Measurements from ENCODE around the gene MSI2. TPM values are rescaled to one million over a fixed set of nuclear protein-coding genes. Genes with fewer than 3 reads are reported as not detected.

The MSI2 gene
- total RNA-seq, 4 donors from 2014 or later: 60.7 to 101 (median 70.9) TPM

DNA sequence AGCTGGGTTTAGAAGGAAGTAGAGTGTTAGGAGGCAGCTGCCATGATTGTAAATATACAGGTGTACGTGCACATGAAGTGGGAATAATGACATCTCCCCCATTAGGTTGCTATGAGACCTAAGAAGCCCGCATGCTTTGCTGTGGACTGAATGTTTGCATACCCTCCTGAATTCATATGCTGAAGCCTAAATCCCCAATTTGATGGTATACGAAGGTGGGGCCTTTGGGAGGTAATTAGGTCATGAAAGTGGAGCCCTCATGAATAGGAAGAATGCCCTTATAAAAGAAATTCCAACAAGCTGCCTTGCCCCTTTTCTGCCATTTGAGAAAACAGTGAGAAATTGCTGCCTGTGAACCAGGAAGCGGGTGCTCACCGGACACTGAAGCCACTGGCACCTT lies 444.8 kb downstream of the MSI2 start:
- no peaks in the 10 kb centered on the region for H3K36me3 ChIP-seq
- no peaks in the 10 kb centered on the region for H3K4me1 ChIP-seq
- no peak for TF ChIP-seq POLR2A (IDR thresholded peaks at IDR 0.05)
- TF ChIP-seq, protein P1, sequence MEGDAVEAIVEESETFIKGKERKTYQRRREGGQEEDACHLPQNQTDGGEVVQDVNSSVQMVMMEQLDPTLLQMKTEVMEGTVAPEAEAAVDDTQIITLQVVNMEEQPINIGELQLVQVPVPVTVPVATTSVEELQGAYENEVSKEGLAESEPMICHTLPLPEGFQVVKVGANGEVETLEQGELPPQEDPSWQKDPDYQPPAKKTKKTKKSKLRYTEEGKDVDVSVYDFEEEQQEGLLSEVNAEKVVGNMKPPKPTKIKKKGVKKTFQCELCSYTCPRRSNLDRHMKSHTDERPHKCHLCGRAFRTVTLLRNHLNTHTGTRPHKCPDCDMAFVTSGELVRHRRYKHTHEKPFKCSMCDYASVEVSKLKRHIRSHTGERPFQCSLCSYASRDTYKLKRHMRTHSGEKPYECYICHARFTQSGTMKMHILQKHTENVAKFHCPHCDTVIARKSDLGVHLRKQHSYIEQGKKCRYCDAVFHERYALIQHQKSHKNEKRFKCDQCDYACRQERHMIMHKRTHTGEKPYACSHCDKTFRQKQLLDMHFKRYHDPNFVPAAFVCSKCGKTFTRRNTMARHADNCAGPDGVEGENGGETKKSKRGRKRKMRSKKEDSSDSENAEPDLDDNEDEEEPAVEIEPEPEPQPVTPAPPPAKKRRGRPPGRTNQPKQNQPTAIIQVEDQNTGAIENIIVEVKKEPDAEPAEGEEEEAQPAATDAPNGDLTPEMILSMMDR (IDR thresholded peaks at IDR 0.05): no peak
- no peaks in the 10 kb centered on the region for H3K27me3 ChIP-seq
- H3K4me3 ChIP-seq (replicated peaks in 1 of 3): no peak overlapping the region
- no peak overlapping the region for H3K27ac ChIP-seq
- WGBS, 2 donors: 92 to 96% methylated on average over 5 of the region's 5 CpGs
- no peaks in the 10 kb centered on the region for H3K9me3 ChIP-seq
- intact Hi-C loops (cut with DNase I): no loop called here
- no peak for DNase-seq

DNA sequence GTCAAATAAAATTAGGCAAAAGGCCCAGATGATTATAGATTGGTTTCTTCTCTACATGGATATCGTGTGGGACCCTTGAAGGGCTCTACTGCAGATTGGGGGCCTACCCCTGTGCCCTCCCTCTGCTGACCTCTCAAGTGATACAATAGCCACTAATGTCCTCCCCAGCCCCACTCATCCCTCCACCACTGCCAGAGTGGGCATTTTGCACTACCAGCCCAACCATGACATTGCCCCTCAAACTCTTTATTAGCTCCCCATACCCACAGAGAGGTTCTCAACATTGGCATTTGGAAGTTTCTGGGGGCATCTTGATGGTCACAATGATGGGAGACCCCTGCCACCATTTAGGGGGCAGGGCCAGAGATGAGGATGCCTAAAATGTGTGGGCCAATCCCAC lies 446.9 kb downstream of the MSI2 start:
- H3K27ac ChIP-seq: no peak overlapping the region
- no peak overlapping the region for H3K4me3 ChIP-seq (replicated peaks in 1 of 3)
- WGBS, 2 donors: 95 to 100% methylated on average over 1 of the region's 1 CpG
- H3K27me3 ChIP-seq: no peaks in the 10 kb centered on the region
- no peak for DNase-seq
- no peaks in the 10 kb centered on the region for H3K36me3 ChIP-seq
- H3K9me3 ChIP-seq: no peaks in the 10 kb centered on the region
- no peak for TF ChIP-seq POLR2A (IDR thresholded peaks at IDR 0.05)
- TF ChIP-seq, protein P1 (IDR thresholded peaks at IDR 0.05): no peak
- no peaks in the 10 kb centered on the region for H3K4me1 ChIP-seq
- intact Hi-C loops (cut with DNase I): no loop called here

DNA sequence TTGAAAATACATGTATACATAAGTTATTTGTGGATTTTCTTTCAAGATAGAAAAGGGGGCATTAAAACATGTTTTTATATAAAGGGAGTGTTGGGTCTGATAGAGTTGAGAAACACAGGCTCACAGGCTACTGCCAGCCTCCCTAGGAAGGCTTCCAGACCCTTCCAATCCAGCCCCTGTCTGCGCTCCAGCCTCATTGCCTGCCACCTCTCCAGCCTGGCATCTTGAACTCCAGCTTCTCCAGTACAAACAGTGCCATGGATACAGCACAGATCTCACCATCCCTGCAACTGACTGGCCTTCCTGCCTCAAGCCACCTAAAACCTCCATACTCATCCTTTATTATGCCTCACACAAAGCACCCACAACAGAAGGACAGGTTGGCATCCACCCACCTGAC lies 448.1 kb downstream of the MSI2 start:
- Histone ChIP-seq H3K4me3 (replicated peaks in 1 of 3) (no peak overlapping the region), H3K9me3 (no peaks in the 10 kb centered on the region), H3K27ac (no peak overlapping the region), H3K4me1 (no peaks in the 10 kb centered on the region), H3K36me3 (no peaks in the 10 kb centered on the region), H3K27me3 (no peaks in the 10 kb centered on the region)
- intact Hi-C loops (cut with DNase I): no loop called here
- DNase-seq: no peak
- WGBS, 2 donors: 95 to 96% methylated on average over 1 of the region's 1 CpG
- TF ChIP-seq, protein P1 (IDR thresholded peaks at IDR 0.05): no peak
- TF ChIP-seq POLR2A (IDR thresholded peaks at IDR 0.05): no peak

DNA sequence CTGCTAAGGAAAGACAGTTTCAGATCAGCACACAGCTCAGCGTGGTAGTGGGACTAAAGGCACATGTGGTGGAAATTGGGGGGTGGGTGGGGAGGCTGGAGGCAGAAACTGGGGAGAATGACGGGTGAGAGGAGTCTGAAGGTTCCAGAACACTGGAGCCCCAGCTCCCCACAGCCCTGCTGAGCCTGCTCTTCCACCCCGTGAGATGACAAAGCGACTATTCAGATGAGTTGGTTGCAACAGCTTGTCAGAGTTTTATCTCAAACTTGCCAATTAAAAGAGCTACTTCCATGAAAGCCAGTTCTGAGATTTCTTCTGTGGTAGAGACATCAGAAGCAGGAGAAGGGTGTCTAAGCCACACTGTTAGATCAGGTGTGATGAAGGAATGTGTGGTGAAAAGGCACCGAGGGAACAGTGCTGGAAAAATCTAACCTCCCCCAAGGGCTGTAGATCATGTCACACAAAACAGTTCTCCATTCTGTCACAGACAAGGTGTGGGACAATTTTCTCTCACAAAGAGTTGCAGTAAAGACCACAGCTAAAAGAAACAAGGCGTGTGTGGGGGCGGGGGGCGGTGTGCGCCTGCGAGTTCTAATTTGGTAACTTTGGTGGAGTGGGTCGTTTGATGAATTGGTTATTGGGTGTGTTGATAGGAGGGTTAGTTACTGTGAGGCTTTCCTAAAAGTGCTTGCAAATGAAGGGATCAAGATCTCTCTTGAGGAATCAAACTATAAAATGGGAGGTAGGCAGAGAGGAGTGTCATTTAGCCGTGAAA lies 449.8 kb downstream of the MSI2 start:
- 65 to 66% methylated on average over 12 of the region's 12 CpGs for WGBS, 2 donors
- no peak for DNase-seq
- H3K9me3 ChIP-seq: no peaks in the 10 kb centered on the region
- no peak overlapping the region for H3K4me3 ChIP-seq (replicated peaks in 1 of 3)
- no peaks in the 10 kb centered on the region for H3K36me3 ChIP-seq
- H3K4me1 ChIP-seq: no peaks in the 10 kb centered on the region
- H3K27ac ChIP-seq: no peak overlapping the region
- TF ChIP-seq, protein P1 (IDR thresholded peaks at IDR 0.05): no peak
- TF ChIP-seq POLR2A (IDR thresholded peaks at IDR 0.05): no peak
- intact Hi-C loops (cut with DNase I): no loop called here
- H3K27me3 ChIP-seq: no peaks in the 10 kb centered on the region

DNA sequence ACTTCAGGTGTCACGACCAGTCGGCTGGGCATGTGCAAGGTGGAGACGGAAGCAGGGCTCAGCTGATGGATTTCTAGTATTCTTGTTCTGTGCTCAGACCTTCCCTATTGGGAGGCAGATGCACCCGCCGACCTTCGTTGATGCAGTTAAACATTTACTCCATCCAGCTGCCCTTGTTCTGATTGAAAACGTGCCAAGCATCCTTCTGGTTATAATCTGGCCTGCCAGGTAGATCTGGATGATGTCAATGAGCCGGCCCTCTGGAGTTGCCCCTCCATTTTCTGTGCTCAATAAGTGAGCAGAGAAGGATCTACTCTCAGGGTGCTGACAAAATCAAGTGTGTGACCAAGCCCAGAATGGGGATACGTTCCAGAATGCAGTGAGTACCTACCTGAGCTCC lies 450.4 kb downstream of the MSI2 start:
- H3K4me1 ChIP-seq: no peaks in the 10 kb centered on the region
- no peaks in the 10 kb centered on the region for H3K36me3 ChIP-seq
- 84 to 85% methylated on average over 9 of the region's 9 CpGs for WGBS, 2 donors
- H3K9me3 ChIP-seq: no peaks in the 10 kb centered on the region
- intact Hi-C loops (cut with DNase I): no loop called here
- no peak for DNase-seq
- H3K4me3 ChIP-seq (replicated peaks in 1 of 3): no peak overlapping the region
- no peaks in the 10 kb centered on the region for H3K27me3 ChIP-seq
- H3K27ac ChIP-seq: no peak overlapping the region
- TF ChIP-seq, protein P1 (IDR thresholded peaks at IDR 0.05): no peak
- no peak for TF ChIP-seq POLR2A (IDR thresholded peaks at IDR 0.05)

All from thyroid gland (tissue), 4 donors.